Uterus (tissue), 4 donors: ENCODE results near the gene KRTAP5-10. TPM values are rescaled to one million over a fixed set of nuclear protein-coding genes. Genes with fewer than 3 reads are reported as not detected.
"Not testable (repeated sequence)": the region's sequence is repeated elsewhere in the genome, so short reads cannot be mapped to it uniquely, and the experiment has no call there.

ENCODE experiments used
- DNase-seq, 2 donors: peaks; one replicate each; pipeline ENCODE4 v3.0.0-alpha.2; 2019 to 2020
- H3K27ac ChIP-seq, 2 donors: fragments of 200-600 bp; sonication (generic); 1 replicate in 1 of 2; 2 replicates in 1 of 2; pipeline ENCODE4 v1.5.1; 2016 to 2018
- H3K27me3 ChIP-seq, 2 donors: fragments of 200-600 bp; sonication (generic); one replicate each; pipeline ENCODE4 v1.5.1; 2018 to 2019; ENCODE audit warnings: control low read depth in 1 of 2
- H3K36me3 ChIP-seq, 2 donors: fragments of 200-600 bp; sonication (generic); one replicate each; pipeline ENCODE4 v1.5.1; 2019; ENCODE audit warnings: control low read depth in 1 of 2
- H3K4me1 ChIP-seq, 2 donors: fragments of 200-600 bp; sonication (generic); one replicate each; pipeline ENCODE4 v1.5.1; 2018 to 2019; ENCODE audit warnings: control low read depth in 1 of 2
- H3K4me3 ChIP-seq, 2 donors: fragments of 200-600 bp; sonication (generic); 1 replicate in 1 of 2; 2 replicates in 1 of 2; pipeline ENCODE4 v1.5.1; 2018 to 2019; ENCODE audit warnings: mild to moderate bottlenecking in 1 of 2
- H3K9me3 ChIP-seq, 2 donors: fragments of 200-600 bp; sonication (generic); one replicate each; pipeline ENCODE4 v1.5.1; 2019; ENCODE audit warnings: control low read depth in 1 of 2
- CTCF ChIP-seq, 4 experiments: fragments of 200-600 bp in 2 of 4; fragments of 450-650 bp in 2 of 4; sonication (generic) in 2 of 4; IDR thresholded peaks; one replicate each; pipeline ENCODE4 v1.5.1; 2016 to 2019; ENCODE audit warnings: antibody characterized with exemption in 4 of 4, mild to moderate bottlenecking in 2 of 4, moderate library complexity in 1 of 4
- POLR2A ChIP-seq, 2 donors: fragments of 450-650 bp; IDR thresholded peaks; one replicate each; pipeline ENCODE4 v1.6.1; 2016; ENCODE audit warnings: antibody characterized with exemption in 2 of 2, mild to moderate bottlenecking in 1 of 2, moderate library complexity in 1 of 2
- intact Hi-C: fragments of 100-400 bp; cut with DNase I; formaldehyde crosslinking; loops from one replicate; pipeline ENCODE4 v1.15.1; 2023; ENCODE audit warnings: low total_unique reads
- total RNA-seq, 4 donors: library from RNA; depleted of rRNA in 3 of 4; stranded (reverse); fragments of >200 nt in 3 of 4; gene quantifications; one replicate each; pipeline versions ENCODE4 v1.1.0 to v1.2.4, GENCODE V29; 2014 to 2023
- donor health status: DM: yes; HTN: yes; CAD: no.

KRTAP5-10 gene
- total RNA-seq, 4 donors from 2014 or later: 0.37 TPM; not detected in 3

GRCh38 chr11:71580057-71581003, 15.0 kb downstream of the KRTAP5-10 start:
- intact Hi-C loops: no loop called here
- peak; percentile 24 to 44 for DNase-seq
- Histone ChIP-seq H3K4me3 (no peak overlapping the region), H3K36me3 (no peaks in the 10 kb centered on the region), H3K4me1 (no peaks in the 10 kb centered on the region), H3K27me3 (no peaks in the 10 kb centered on the region), H3K9me3 (no peaks in the 10 kb centered on the region), H3K27ac (no peak overlapping the region)
- TF ChIP-seq POLR2A (IDR thresholded peaks at IDR 0.05) (no peak), CTCF (IDR thresholded peaks at IDR 0.05) (peak; percentile 43 to 66 (median 55))

GRCh38 chr11:71581826-71582225, 16.5 kb downstream of the KRTAP5-10 start:
- Histone ChIP-seq H3K36me3 (no peaks in the 10 kb centered on the region), H3K9me3 (no peaks in the 10 kb centered on the region), H3K27ac (no peak overlapping the region), H3K27me3 (no peaks in the 10 kb centered on the region), H3K4me3 (no peak overlapping the region), H3K4me1 (no peaks in the 10 kb centered on the region)
- TF ChIP-seq CTCF (IDR thresholded peaks at IDR 0.05): no peak
- no peak for TF ChIP-seq POLR2A (IDR thresholded peaks at IDR 0.05)
- intact Hi-C loops: no loop called here
- no peak for DNase-seq

- Histone ChIP-seq H3K27ac (no peak within 1 kb of the TSS), H3K9me3 (no peaks in the 10 kb centered on the region), H3K27me3 (no peaks in the 10 kb centered on the region), H3K4me1 (no peaks in the 10 kb centered on the region), H3K4me3 (no peak within 1 kb of the TSS), H3K36me3 (no peaks in the 10 kb centered on the region)
- TF ChIP-seq POLR2A (IDR thresholded peaks at IDR 0.05): no peak
- no peak for TF ChIP-seq CTCF (IDR thresholded peaks at IDR 0.05)
- intact Hi-C loops: no loop called here
- no peak for DNase-seq
Measured at GRCh38 chr11:71582309-71582895, 17.0 kb downstream of the KRTAP5-10 start, which contains the start of gene KRTAP5-11. Gene KRTAP5-11, minus strand, starts transcription at chr11:71582875. Its CDS starts 38 bp downstream, at chr11:71582837.

GRCh38 chr11:71582969-71583368, 17.6 kb downstream of the KRTAP5-10 start:
- H3K9me3 ChIP-seq, DNase-seq, H3K4me1 ChIP-seq, H3K27me3 ChIP-seq, intact Hi-C loops, H3K4me3 ChIP-seq, H3K27ac ChIP-seq, H3K36me3 ChIP-seq: not testable (repeated sequence)

- intact Hi-C loops, H3K27ac ChIP-seq, DNase-seq, H3K9me3 ChIP-seq, H3K36me3 ChIP-seq, H3K4me3 ChIP-seq, H3K27me3 ChIP-seq, H3K4me1 ChIP-seq: not testable (repeated sequence)
Measured at GRCh38 chr11:71585673-71586072, 20.3 kb downstream of the KRTAP5-10 start.

GRCh38 chr11:71588314-71588713, 23.0 kb downstream of the KRTAP5-10 start:
- not testable (repeated sequence) for DNase-seq, H3K27ac ChIP-seq

GRCh38 chr11:71588822-71589545, 23.6 kb downstream of the KRTAP5-10 start:
- H3K27ac ChIP-seq, H3K4me3 ChIP-seq: not testable (repeated sequence)

More at GRCh38 chr11:71588314-71588713, 23.0 kb downstream of the KRTAP5-10 start:
- H3K36me3 ChIP-seq, H3K4me3 ChIP-seq, intact Hi-C loops, H3K27me3 ChIP-seq, H3K9me3 ChIP-seq, H3K4me1 ChIP-seq: not testable (repeated sequence)

GRCh38 chr11:71589546-71589920, 24.2 kb downstream of the KRTAP5-10 start:
- H3K9me3 ChIP-seq, H3K36me3 ChIP-seq, H3K27ac ChIP-seq, intact Hi-C loops, H3K4me1 ChIP-seq, DNase-seq, H3K4me3 ChIP-seq, H3K27me3 ChIP-seq: not testable (repeated sequence)

More at GRCh38 chr11:71588822-71589545, 23.6 kb downstream of the KRTAP5-10 start:
- intact Hi-C loops, H3K9me3 ChIP-seq, H3K4me1 ChIP-seq, DNase-seq, H3K36me3 ChIP-seq, H3K27me3 ChIP-seq: not testable (repeated sequence)

- H3K9me3 ChIP-seq, H3K27ac ChIP-seq, H3K36me3 ChIP-seq, H3K27me3 ChIP-seq, intact Hi-C loops, DNase-seq, H3K4me3 ChIP-seq, H3K4me1 ChIP-seq: not testable (repeated sequence)
Measured at GRCh38 chr11:71603221-71603620, 37.9 kb downstream of the KRTAP5-10 start.
